HepG2 (cell line): ENCODE data around the gene ANKRA2. TPM values are rescaled to one million over a fixed set of nuclear protein-coding genes. Genes with fewer than 3 reads are reported as not detected.

Source experiments
- ARNT2 ChIP-seq: sonication (generic); formaldehyde crosslinking; IDR thresholded peaks from 2 replicates; pipeline ENCODE4 v1.8.0; 2022; ENCODE audit warnings: mild to moderate bottlenecking, low read depth, missing genetic modification reagents, moderate library complexity
- GTF3A ChIP-seq: sonication (generic); formaldehyde crosslinking; conservative IDR thresholded peaks from 2 replicates; pipeline ENCODE4 v1.4.0; 2020; ENCODE audit warnings: mild to moderate bottlenecking, missing genetic modification reagents
- KLF6 ChIP-seq: IDR thresholded peaks from 2 replicates; pipeline ENCODE4 v1.8.0; 2016; ENCODE audit warnings: missing biosample characterization, missing genetic modification reagents
- RELA ChIP-seq: sonication (generic); formaldehyde crosslinking; IDR thresholded peaks from 2 replicates; pipeline ENCODE4 v1.4.0; 2020; ENCODE audit warnings: missing genetic modification reagents
- TBX2 ChIP-seq: sonication (generic); formaldehyde crosslinking; IDR thresholded peaks from 2 replicates; pipeline ENCODE4 v1.5.0; 2020; ENCODE audit warnings: missing genetic modification reagents, mild to moderate bottlenecking, borderline replicate concordance
- ZFP1 ChIP-seq: IDR thresholded peaks from 2 replicates; pipeline ENCODE4 v1.6.1; 2016
- ZNF20 ChIP-seq: sonication (generic); formaldehyde crosslinking; IDR thresholded peaks from 2 replicates; pipeline ENCODE4 v1.4.0; 2020; ENCODE audit warnings: mild to moderate bottlenecking, moderate library complexity, missing genetic modification reagents
- ZNF230 ChIP-seq: sonication (generic); formaldehyde crosslinking; IDR thresholded peaks from 2 replicates; pipeline ENCODE4 v1.4.0; 2020; ENCODE audit warnings: mild to moderate bottlenecking, missing genetic modification reagents
- ZNF282 ChIP-seq: fragments of 450-650 bp; IDR thresholded peaks from 2 replicates; pipeline ENCODE4 v1.6.1; 2018; ENCODE audit not compliant: partially characterized antibody
- ZNF547 ChIP-seq: sonication (generic); formaldehyde crosslinking; IDR thresholded peaks from 2 replicates; pipeline ENCODE4 v1.5.1; 2020; ENCODE audit warnings: mild to moderate bottlenecking, missing genetic modification reagents
- ZNF577 ChIP-seq: sonication (generic); formaldehyde crosslinking; IDR thresholded peaks from 2 replicates; pipeline ENCODE4 v1.4.0; 2020; ENCODE audit warnings: mild to moderate bottlenecking, low read depth, missing genetic modification reagents, borderline replicate concordance
- ZNF883 ChIP-seq: sonication (generic); formaldehyde crosslinking; IDR thresholded peaks from 2 replicates; pipeline ENCODE4 v1.5.1; 2020; ENCODE audit warnings: mild to moderate bottlenecking, missing genetic modification reagents; ENCODE audit errors: not compliant biosample characterization
- polyA plus RNA-seq, 8 experiments: library from polyadenylated mRNA; depleted of rRNA in 3 of 8; stranded (reverse) in 7 of 8; unstranded in 1 of 8; fragments of >200 nt; fragmentation: Illumina TruSeq in 4 of 8; extraction: Trizol in 4 of 8; gene quantifications; 2 replicates each; pipeline versions ENCODE4 v1.2.1 to v1.2.3, GENCODE V29; 2011 to 2016; ENCODE audit warnings: low read depth in 4 of 8, missing spikeins in 1 of 8, mixed read lengths in 1 of 8; ENCODE audit not compliant: insufficient read depth in 1 of 8
- total RNA-seq, 5 experiments: library from RNA; depleted of rRNA; stranded (reverse); fragments of >200 nt; fragmentation: Illumina TruSeq; extraction: Trizol; gene quantifications; 2 replicates each; pipeline ENCODE4 v1.2.3, GENCODE V29; 2016; ENCODE audit warnings: low read depth in 1 of 5
- TF ChIP-seq, protein P1 (sequence below): sonication (generic); formaldehyde crosslinking; IDR thresholded peaks from 2 replicates; pipeline ENCODE4 v1.5.0; 2020; ENCODE audit warnings: mild to moderate bottlenecking, missing genetic modification reagents
- TF ChIP-seq, protein P2 (sequence below): sonication (generic); formaldehyde crosslinking; IDR thresholded peaks from 2 replicates; pipeline ENCODE4 v1.4.0; 2020; ENCODE audit warnings: mild to moderate bottlenecking, missing genetic modification reagents, borderline replicate concordance
- TF ChIP-seq, protein P3 (sequence below): sonication (generic); formaldehyde crosslinking; IDR thresholded peaks from 2 replicates; pipeline ENCODE4 v1.4.0; 2020; ENCODE audit warnings: missing genetic modification reagents
- TF ChIP-seq, protein P4 (sequence below): IDR thresholded peaks from 2 replicates; pipeline ENCODE4 v1.6.1; 2016; ENCODE audit warnings: missing genetic modification reagents, missing compliant biosample characterization
- TF ChIP-seq, protein P5 (sequence below): sonication (generic); formaldehyde crosslinking; IDR thresholded peaks from 2 replicates; pipeline ENCODE4 v1.4.0; 2020; ENCODE audit warnings: missing genetic modification reagents, borderline replicate concordance

The ANKRA2 gene
- total and polyA plus RNA-seq, 2 of the 13 experiments (the other 11 are each of a cell fraction or from before 2014, with no cell fraction given) = 23.6 to 33.6 TPM

DNA sequence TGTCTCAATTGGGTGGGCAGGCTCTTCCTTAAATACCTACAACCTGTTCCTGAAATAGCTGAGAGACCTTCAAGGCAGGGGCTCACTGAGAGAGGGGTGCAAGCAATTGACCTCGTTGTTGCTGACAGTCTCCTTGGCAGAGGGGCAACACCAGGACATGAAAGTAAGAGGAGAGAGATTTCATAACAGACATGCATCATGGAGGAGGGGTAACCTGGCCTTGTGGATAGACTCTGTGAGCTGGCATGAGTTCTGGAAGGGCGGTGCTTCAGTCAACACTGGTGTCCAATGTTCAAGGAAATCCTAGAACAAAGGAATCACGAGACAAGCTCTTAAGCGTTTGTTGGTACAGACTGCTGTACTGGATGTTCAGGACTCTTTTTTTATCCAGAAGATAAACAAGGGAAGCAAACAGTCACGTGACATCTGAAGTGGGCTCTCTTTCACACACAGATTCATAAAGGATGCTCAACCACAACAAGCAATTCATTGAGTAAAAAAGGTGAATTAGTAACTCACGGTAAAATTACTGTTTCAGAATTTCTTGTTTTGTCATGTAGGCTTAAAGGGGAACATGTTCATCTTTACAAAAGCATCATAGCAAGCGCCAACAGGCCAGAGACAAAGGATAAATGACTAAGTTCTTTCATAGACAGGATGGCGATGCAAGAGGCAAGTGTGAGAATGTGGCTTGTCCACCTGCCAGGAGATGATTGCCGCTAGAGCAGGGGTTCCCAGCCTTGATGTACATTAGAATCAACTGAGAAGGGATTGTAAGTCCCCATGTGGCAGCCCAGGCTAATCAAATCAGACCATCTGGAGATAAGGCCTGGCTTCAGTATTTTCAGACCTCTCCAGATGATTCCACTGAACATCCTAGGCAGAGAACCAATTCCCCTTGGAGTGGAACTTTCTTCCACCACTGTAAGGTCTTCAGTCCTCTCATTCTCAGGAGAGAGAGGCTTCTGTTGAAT is 20.7 kb downstream of the ANKRA2 start (continued):
- TF ChIP-seq ZNF20 (no peak), ZNF282 (no peak), ZNF547 (no peak), TBX2 (CRISPR knock-in tag) (peak; percentile 93), KLF6 (CRISPR knock-in tag) (0 out of 2 replicates have a peak, but pooled peaks have one; percentile 69), ARNT2 (peak; percentile 11; the same call in 1 of the 2 replicates), RELA (CRISPR knock-in tag) (no peak), GTF3A (CRISPR knock-in tag) (0 out of 2 replicates have a peak, but pooled peaks have one; percentile 87), ZNF230 (CRISPR knock-in tag) (0 out of 2 replicates have a peak, but pooled peaks have one; percentile 60), ZNF577 (CRISPR knock-in tag) (no peak), ZFP1 (peak; percentile 83; the same call in 1 of the 2 replicates), ZNF883 (CRISPR knock-in tag) (no peak)
- TF ChIP-seq, protein P1, sequence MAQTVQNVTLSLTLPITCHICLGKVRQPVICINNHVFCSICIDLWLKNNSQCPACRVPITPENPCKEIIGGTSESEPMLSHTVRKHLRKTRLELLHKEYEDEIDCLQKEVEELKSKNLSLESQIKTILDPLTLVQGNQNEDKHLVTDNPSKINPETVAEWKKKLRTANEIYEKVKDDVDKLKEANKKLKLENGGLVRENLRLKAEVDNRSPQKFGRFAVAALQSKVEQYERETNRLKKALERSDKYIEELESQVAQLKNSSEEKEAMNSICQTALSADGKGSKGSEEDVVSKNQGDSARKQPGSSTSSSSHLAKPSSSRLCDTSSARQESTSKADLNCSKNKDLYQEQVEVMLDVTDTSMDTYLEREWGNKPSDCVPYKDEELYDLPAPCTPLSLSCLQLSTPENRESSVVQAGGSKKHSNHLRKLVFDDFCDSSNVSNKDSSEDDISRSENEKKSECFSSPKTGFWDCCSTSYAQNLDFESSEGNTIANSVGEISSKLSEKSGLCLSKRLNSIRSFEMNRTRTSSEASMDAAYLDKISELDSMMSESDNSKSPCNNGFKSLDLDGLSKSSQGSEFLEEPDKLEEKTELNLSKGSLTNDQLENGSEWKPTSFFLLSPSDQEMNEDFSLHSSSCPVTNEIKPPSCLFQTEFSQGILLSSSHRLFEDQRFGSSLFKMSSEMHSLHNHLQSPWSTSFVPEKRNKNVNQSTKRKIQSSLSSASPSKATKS (CRISPR knock-in tag) = peak; percentile 93; the same call in 1 of the 2 replicates
- TF ChIP-seq, protein P2, sequence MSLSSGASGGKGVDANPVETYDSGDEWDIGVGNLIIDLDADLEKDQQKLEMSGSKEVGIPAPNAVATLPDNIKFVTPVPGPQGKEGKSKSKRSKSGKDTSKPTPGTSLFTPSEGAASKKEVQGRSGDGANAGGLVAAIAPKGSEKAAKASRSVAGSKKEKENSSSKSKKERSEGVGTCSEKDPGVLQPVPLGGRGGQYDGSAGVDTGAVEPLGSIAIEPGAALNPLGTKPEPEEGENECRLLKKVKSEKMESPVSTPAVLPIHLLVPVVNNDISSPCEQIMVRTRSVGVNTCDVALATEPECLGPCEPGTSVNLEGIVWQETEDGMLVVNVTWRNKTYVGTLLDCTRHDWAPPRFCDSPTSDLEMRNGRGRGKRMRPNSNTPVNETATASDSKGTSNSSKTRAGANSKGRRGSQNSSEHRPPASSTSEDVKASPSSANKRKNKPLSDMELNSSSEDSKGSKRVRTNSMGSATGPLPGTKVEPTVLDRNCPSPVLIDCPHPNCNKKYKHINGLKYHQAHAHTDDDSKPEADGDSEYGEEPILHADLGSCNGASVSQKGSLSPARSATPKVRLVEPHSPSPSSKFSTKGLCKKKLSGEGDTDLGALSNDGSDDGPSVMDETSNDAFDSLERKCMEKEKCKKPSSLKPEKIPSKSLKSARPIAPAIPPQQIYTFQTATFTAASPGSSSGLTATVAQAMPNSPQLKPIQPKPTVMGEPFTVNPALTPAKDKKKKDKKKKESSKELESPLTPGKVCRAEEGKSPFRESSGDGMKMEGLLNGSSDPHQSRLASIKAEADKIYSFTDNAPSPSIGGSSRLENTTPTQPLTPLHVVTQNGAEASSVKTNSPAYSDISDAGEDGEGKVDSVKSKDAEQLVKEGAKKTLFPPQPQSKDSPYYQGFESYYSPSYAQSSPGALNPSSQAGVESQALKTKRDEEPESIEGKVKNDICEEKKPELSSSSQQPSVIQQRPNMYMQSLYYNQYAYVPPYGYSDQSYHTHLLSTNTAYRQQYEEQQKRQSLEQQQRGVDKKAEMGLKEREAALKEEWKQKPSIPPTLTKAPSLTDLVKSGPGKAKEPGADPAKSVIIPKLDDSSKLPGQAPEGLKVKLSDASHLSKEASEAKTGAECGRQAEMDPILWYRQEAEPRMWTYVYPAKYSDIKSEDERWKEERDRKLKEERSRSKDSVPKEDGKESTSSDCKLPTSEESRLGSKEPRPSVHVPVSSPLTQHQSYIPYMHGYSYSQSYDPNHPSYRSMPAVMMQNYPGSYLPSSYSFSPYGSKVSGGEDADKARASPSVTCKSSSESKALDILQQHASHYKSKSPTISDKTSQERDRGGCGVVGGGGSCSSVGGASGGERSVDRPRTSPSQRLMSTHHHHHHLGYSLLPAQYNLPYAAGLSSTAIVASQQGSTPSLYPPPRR (CRISPR knock-in tag) = peak; percentile 93
- TF ChIP-seq, protein P3, sequence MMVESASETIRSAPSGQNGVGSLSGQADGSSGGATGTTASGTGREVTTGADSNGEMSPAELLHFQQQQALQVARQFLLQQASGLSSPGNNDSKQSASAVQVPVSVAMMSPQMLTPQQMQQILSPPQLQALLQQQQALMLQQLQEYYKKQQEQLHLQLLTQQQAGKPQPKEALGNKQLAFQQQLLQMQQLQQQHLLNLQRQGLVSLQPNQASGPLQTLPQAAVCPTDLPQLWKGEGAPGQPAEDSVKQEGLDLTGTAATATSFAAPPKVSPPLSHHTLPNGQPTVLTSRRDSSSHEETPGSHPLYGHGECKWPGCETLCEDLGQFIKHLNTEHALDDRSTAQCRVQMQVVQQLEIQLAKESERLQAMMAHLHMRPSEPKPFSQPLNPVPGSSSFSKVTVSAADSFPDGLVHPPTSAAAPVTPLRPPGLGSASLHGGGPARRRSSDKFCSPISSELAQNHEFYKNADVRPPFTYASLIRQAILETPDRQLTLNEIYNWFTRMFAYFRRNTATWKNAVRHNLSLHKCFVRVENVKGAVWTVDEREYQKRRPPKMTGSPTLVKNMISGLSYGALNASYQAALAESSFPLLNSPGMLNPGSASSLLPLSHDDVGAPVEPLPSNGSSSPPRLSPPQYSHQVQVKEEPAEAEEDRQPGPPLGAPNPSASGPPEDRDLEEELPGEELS (CRISPR knock-in tag) = peak; percentile 99
- TF ChIP-seq, protein P4, sequence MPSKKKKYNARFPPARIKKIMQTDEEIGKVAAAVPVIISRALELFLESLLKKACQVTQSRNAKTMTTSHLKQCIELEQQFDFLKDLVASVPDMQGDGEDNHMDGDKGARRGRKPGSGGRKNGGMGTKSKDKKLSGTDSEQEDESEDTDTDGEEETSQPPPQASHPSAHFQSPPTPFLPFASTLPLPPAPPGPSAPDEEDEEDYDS (CRISPR knock-in tag) = no peak
- TF ChIP-seq, protein P5, sequence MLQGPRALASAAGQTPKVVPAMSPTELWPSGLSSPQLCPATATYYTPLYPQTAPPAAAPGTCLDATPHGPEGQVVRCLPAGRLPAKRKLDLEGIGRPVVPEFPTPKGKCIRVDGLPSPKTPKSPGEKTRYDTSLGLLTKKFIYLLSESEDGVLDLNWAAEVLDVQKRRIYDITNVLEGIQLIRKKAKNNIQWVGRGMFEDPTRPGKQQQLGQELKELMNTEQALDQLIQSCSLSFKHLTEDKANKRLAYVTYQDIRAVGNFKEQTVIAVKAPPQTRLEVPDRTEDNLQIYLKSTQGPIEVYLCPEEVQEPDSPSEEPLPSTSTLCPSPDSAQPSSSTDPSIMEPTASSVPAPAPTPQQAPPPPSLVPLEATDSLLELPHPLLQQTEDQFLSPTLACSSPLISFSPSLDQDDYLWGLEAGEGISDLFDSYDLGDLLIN = 0 out of 2 replicates have a peak, but pooled peaks have one; percentile 18
